Activated CD4-positive, CD25-positive, alpha-beta regulatory T cell treated with anti-CD3 and anti-CD28 coated beads, Interleukin-2, amount 50 U/mL, for 16 hours (primary cell): ENCODE data around the gene IFNA16.
"Not testable (repeated sequence)": the region's sequence is repeated elsewhere in the genome, so short reads cannot be mapped to it uniquely, and the experiment has no call there.

ENCODE experiments used
- DNase-seq: peaks from one replicate; pipeline ENCODE4 v3.0.0-alpha.2; 2020; ENCODE audit warnings: low read depth, low spot score

IFNA16 gene

GRCh38 chr9:21217211-21217610 lies at the start of gene IFNA16:
Gene IFNA16, minus strand, starts transcription at chr9:21217311. Its CDS starts 6 bp downstream, at chr9:21217305.
- not testable (repeated sequence) for DNase-seq

- DNase-seq = no peak
Observed at GRCh38 chr9:21265421-21266189, 48.5 kb upstream of the IFNA16 start.

GRCh38 chr9:21255538-21256212 lies 38.6 kb upstream of the IFNA16 start:
- no peak for DNase-seq

GRCh38 chr9:21252721-21253547 lies 35.8 kb upstream of the IFNA16 start:
- DNase-seq = no peak

GRCh38 chr9:21251638-21252037 lies 34.5 kb upstream of the IFNA16 start:
- no peak for DNase-seq

GRCh38 chr9:21251190-21251589 lies 34.1 kb upstream of the IFNA16 start:
- no peak for DNase-seq

GRCh38 chr9:21244836-21245235 lies 27.7 kb upstream of the IFNA16 start:
- DNase-seq = no peak

GRCh38 chr9:21239911-21240310 lies 22.8 kb upstream of the IFNA16 start, which contains the start of gene IFNA14:
Gene IFNA14, minus strand, starts transcription at chr9:21240005. Its CDS starts 70 bp downstream, at chr9:21239935.
- DNase-seq = no peak

- not testable (repeated sequence) for DNase-seq
Observed at GRCh38 chr9:21236360-21236714, 19.2 kb upstream of the IFNA16 start.

GRCh38 chr9:21235468-21236359 lies 18.6 kb upstream of the IFNA16 start:
- DNase-seq = not testable (repeated sequence)

GRCh38 chr9:21234153-21234687 lies 17.1 kb upstream of the IFNA16 start:
- DNase-seq = no peak

GRCh38 chr9:21233258-21233657 lies 16.1 kb upstream of the IFNA16 start:
- no peak for DNase-seq

- DNase-seq = no peak
Observed at GRCh38 chr9:21228122-21228521, 11.0 kb upstream of the IFNA16 start, which contains the start of gene IFNA17. Gene IFNA17, minus strand, starts transcription at chr9:21228222. Its CDS starts 49 bp downstream, at chr9:21228173.

GRCh38 chr9:21213411-21214326 lies 3.4 kb downstream of the IFNA16 start:
- not testable (repeated sequence) for DNase-seq

- not testable (repeated sequence) for DNase-seq
Observed at GRCh38 chr9:21212160-21212559, 5.0 kb downstream of the IFNA16 start.

- DNase-seq = not testable (repeated sequence)
Observed at GRCh38 chr9:21210782-21211181, 6.3 kb downstream of the IFNA16 start.

- no peak for DNase-seq
Observed at GRCh38 chr9:21210311-21210710, 6.8 kb downstream of the IFNA16 start.

- not testable (repeated sequence) for DNase-seq
Observed at GRCh38 chr9:21207043-21207442, 10.1 kb downstream of the IFNA16 start, which contains the start of gene IFNA10. Gene IFNA10, minus strand, starts transcription at chr9:21207143. Its CDS starts 46 bp downstream, at chr9:21207097.

GRCh38 chr9:21205204-21205603 lies 11.9 kb downstream of the IFNA16 start:
- DNase-seq = no peak
